ENCODE results near the gene PCDHGA10. TPM values are rescaled to one million over a fixed set of nuclear protein-coding genes. Genes with fewer than 3 reads are reported as not detected.

The PCDHGA10 gene
- polyA plus RNA-seq, 1 donor from 2014 or later = 7.3 TPM

- no peaks in the 10 kb centered on the region for H3F3A ChIP-seq (ENCODE audit: insufficient read depth, low read length, poor library complexity, severe bottlenecking)
- H3K9me3 ChIP-seq (ENCODE audit: low read length) = peaks cover 43% of the 10 kb centered on the region
- no peaks in the 10 kb centered on the region for H4K20me1 ChIP-seq (ENCODE audit: insufficient read depth)
- no peak overlapping the region for H3K9ac ChIP-seq (ENCODE audit: low read length)
- TF ChIP-seq REST (IDR thresholded peaks at IDR 0.05; ENCODE audit: borderline replicate concordance) (no peak), POLR2AphosphoS5 (IDR thresholded peaks at IDR 0.05) (no peak), CTCF (IDR thresholded peaks at IDR 0.05; ENCODE audit: poor library complexity, severe bottlenecking) (no peak), MXI1 (conservative IDR thresholded peaks at IDR 0.05; ENCODE audit: poor library complexity, severe bottlenecking) (no peak), TAF1 (IDR thresholded peaks at IDR 0.05; ENCODE audit: low read depth) (no peak), EZH2 (IDR thresholded peaks at IDR 0.05; ENCODE audit: borderline replicate concordance, insufficient read depth, low read length, poor library complexity, severe bottlenecking) (no peak), RAD21 (conservative IDR thresholded peaks at IDR 0.05) (no peak)
- no peaks in the 10 kb centered on the region for H3K27me3 ChIP-seq (ENCODE audit: insufficient read depth, low read depth, low read length)
- no peaks in the 10 kb centered on the region for H3K36me3 ChIP-seq (ENCODE audit: insufficient read depth, low read length)
- no peak overlapping the region for H2AFZ ChIP-seq (ENCODE audit: low read depth, low read length)
- H3K4me2 ChIP-seq (ENCODE audit: low read length) = no peak overlapping the region
- H3K79me2 ChIP-seq (replicated peaks; ENCODE audit: insufficient read depth, low read length) = no peaks in the 10 kb centered on the region
- no peak overlapping the region for H3K27ac ChIP-seq (ENCODE audit: low read length)
- no peaks in the 10 kb centered on the region for H3K9me2 ChIP-seq (ENCODE audit: insufficient read depth, low read length)
- peak overlapping the region; percentile 53 for H3K4me3 ChIP-seq (ENCODE audit: low read length)
Observed at GRCh38 chr5:141389153-141390042, 23.4 kb upstream of the PCDHGA10 start.

GRCh38 chr5:141392429-141393198 is 20.2 kb upstream of the PCDHGA10 start, which contains the start of gene PCDHGA8:
Gene PCDHGA8, plus strand, starts transcription at chr5:141392633. Its CDS starts 181 bp downstream, at chr5:141392814.
- H3K4me3 ChIP-seq (ENCODE audit: low read length) = peak within 1 kb of the TSS; percentile 53
- no peaks in the 10 kb centered on the region for H3K9me2 ChIP-seq (ENCODE audit: insufficient read depth, low read length)
- no peaks in the 10 kb centered on the region for H3K36me3 ChIP-seq (ENCODE audit: insufficient read depth, low read length)
- no peak within 1 kb of the TSS for H2AFZ ChIP-seq (ENCODE audit: low read depth, low read length)
- H3K9ac ChIP-seq (ENCODE audit: low read length) = no peak within 1 kb of the TSS
- no peaks in the 10 kb centered on the region for H4K20me1 ChIP-seq (ENCODE audit: insufficient read depth)
- H3K4me2 ChIP-seq (ENCODE audit: low read length) = no peak within 1 kb of the TSS
- H3F3A ChIP-seq (ENCODE audit: insufficient read depth, low read length, poor library complexity, severe bottlenecking) = no peaks in the 10 kb centered on the region
- TF ChIP-seq REST (IDR thresholded peaks at IDR 0.05; ENCODE audit: borderline replicate concordance) (no peak), EP300 (conservative IDR thresholded peaks at IDR 0.05; ENCODE audit: poor library complexity, severe bottlenecking) (no peak), CTCF (IDR thresholded peaks at IDR 0.05; ENCODE audit: poor library complexity, severe bottlenecking) (no peak), EZH2 (IDR thresholded peaks at IDR 0.05; ENCODE audit: borderline replicate concordance, insufficient read depth, low read length, poor library complexity, severe bottlenecking) (no peak), TAF1 (IDR thresholded peaks at IDR 0.05; ENCODE audit: low read depth) (no peak), MXI1 (conservative IDR thresholded peaks at IDR 0.05; ENCODE audit: poor library complexity, severe bottlenecking) (no peak), POLR2AphosphoS5 (IDR thresholded peaks at IDR 0.05) (no peak), RAD21 (conservative IDR thresholded peaks at IDR 0.05) (no peak), SMC3 (conservative IDR thresholded peaks at IDR 0.05; ENCODE audit: poor library complexity) (no peak)
- peaks cover 49% of the 10 kb centered on the region for H3K9me3 ChIP-seq (ENCODE audit: low read length)
- no peak within 1 kb of the TSS for H3K27ac ChIP-seq (ENCODE audit: low read length)
- H3K27me3 ChIP-seq (ENCODE audit: insufficient read depth, low read depth, low read length) = no peaks in the 10 kb centered on the region
- H3K79me2 ChIP-seq (replicated peaks; ENCODE audit: insufficient read depth, low read length) = no peaks in the 10 kb centered on the region
